HG03558 (cell line): ENCODE data around the gene TSPAN3.

Source experiments
- ATAC-seq: cut with Tn5 transposase; IDR thresholded peaks from one replicate; pipeline ENCODE4 v1.9.1; 2021; ENCODE audit warnings: moderate number of reproducible peaks; ENCODE audit not compliant: unreplicated experiment; ENCODE audit errors: extremely low read depth

The TSPAN3 gene

GRCh38 chr15:77058468-77058867 is 12.4 kb downstream of the TSPAN3 start:
- no peak for ATAC-seq

- ATAC-seq = no peak
Observed at GRCh38 chr15:77057685-77058084, 13.2 kb downstream of the TSPAN3 start.

- ATAC-seq = no peak
Observed at GRCh38 chr15:77057072-77057471, 13.8 kb downstream of the TSPAN3 start.

- no peak for ATAC-seq
Observed at GRCh38 chr15:77053709-77054108, 17.2 kb downstream of the TSPAN3 start.

GRCh38 chr15:77052556-77052955 is 18.4 kb downstream of the TSPAN3 start:
- ATAC-seq = no peak

GRCh38 chr15:77048135-77048876 is 22.6 kb downstream of the TSPAN3 start:
- no peak for ATAC-seq

- ATAC-seq = no peak
Observed at GRCh38 chr15:77046704-77047412, 24.1 kb downstream of the TSPAN3 start.

GRCh38 chr15:77045985-77046384 is 24.9 kb downstream of the TSPAN3 start:
- no peak for ATAC-seq

- no peak for ATAC-seq
Observed at GRCh38 chr15:77044228-77045042, 26.5 kb downstream of the TSPAN3 start.

- ATAC-seq = no peak
Observed at GRCh38 chr15:77042955-77043920, 27.7 kb downstream of the TSPAN3 start.

- no peak for ATAC-seq
Observed at GRCh38 chr15:77042245-77042919, 28.5 kb downstream of the TSPAN3 start.

- ATAC-seq = no peak
Observed at GRCh38 chr15:77040673-77041072, 30.2 kb downstream of the TSPAN3 start.

GRCh38 chr15:77039848-77040247 is 31.1 kb downstream of the TSPAN3 start:
- ATAC-seq = no peak

GRCh38 chr15:77039217-77039533 is 31.7 kb downstream of the TSPAN3 start:
- no peak for ATAC-seq

GRCh38 chr15:77038312-77039216 is 32.3 kb downstream of the TSPAN3 start:
- no peak for ATAC-seq

- no peak for ATAC-seq
Observed at GRCh38 chr15:77037388-77038209, 33.3 kb downstream of the TSPAN3 start.

- ATAC-seq = no peak
Observed at GRCh38 chr15:77036537-77037387, 34.1 kb downstream of the TSPAN3 start.
